Vagina (tissue), 2 donors: ENCODE measurements around the gene SLC9C1.

Experiments
- POLR2A ChIP-seq, 2 donors: fragments of 450-650 bp; IDR thresholded peaks; one replicate each; pipeline ENCODE4 v1.6.1; 2017; ENCODE audit warnings: antibody characterized with exemption in 2 of 2, mild to moderate bottlenecking in 2 of 2, moderate library complexity in 2 of 2
- TF ChIP-seq, protein P1 (sequence below), 3 experiments: fragments of 450-650 bp in 2 of 3; fragments of 200-600 bp in 1 of 3; sonication (generic) in 1 of 3; IDR thresholded peaks; one replicate each; pipeline ENCODE4 v1.5.1; 2017 to 2019; ENCODE audit warnings: antibody characterized with exemption in 3 of 3, mild to moderate bottlenecking in 2 of 3, moderate library complexity in 2 of 3

DNA sequence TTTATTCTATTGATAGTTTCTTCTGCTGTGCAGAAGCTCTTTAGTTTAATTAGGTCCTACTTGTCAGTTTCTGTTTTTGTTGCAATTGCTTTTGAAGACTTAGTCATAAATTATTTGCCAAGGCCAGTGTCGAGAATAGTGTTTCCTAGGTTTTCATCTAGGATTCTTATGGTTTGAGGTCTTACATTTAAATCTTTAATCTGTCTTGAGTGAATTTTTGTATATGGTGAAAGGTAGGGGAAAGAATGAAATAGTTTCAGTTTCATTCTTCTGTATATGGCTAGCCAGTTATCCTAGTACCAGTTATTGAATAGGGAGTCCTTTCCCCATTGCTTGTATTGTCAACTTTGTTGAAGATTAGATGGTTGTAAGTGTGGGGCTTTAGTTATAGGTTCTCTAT, 150.3 kb downstream of the SLC9C1 start:
- TF ChIP-seq, protein P1, sequence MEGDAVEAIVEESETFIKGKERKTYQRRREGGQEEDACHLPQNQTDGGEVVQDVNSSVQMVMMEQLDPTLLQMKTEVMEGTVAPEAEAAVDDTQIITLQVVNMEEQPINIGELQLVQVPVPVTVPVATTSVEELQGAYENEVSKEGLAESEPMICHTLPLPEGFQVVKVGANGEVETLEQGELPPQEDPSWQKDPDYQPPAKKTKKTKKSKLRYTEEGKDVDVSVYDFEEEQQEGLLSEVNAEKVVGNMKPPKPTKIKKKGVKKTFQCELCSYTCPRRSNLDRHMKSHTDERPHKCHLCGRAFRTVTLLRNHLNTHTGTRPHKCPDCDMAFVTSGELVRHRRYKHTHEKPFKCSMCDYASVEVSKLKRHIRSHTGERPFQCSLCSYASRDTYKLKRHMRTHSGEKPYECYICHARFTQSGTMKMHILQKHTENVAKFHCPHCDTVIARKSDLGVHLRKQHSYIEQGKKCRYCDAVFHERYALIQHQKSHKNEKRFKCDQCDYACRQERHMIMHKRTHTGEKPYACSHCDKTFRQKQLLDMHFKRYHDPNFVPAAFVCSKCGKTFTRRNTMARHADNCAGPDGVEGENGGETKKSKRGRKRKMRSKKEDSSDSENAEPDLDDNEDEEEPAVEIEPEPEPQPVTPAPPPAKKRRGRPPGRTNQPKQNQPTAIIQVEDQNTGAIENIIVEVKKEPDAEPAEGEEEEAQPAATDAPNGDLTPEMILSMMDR (IDR thresholded peaks at IDR 0.05): no peak
- no peak for TF ChIP-seq POLR2A (IDR thresholded peaks at IDR 0.05)
